GM10248 (cell line): ENCODE data around the gene ARL11.
A peak's percentile ranks its signal among the peaks of the same experiment; 100 is the strongest.

Source experiments
- CTCF ChIA-PET: fragments of 300-600 bp; sonication (Branson Sonifier 250); formaldehyde crosslinking; extraction: SDS; loops from one replicate; lab custom pipeline; 2021; ENCODE audit warnings: antibody characterized with exemption; lab: Yijun Ruan, JAX
- POLR2A ChIA-PET: fragments of 350-650 bp; sonication (Branson Sonifier 250); formaldehyde crosslinking; extraction: SDS; loops from one replicate; lab custom pipeline; 2020; ENCODE audit warnings: antibody characterized with exemption; lab: Yijun Ruan, JAX
- DNase-seq: peaks from one replicate; pipeline ENCODE4 v3.0.0; 2012; ENCODE audit errors: extremely low spot score
- TF ChIP-seq, protein P1 (sequence below): IDR thresholded peaks from 2 replicates; pipeline ENCODE4 v1.5.1; 2012; ENCODE audit warnings: mild to moderate bottlenecking, low read depth; ENCODE audit errors: extremely low read depth, missing control alignments, control extremely low read depth

The ARL11 gene

DNA sequence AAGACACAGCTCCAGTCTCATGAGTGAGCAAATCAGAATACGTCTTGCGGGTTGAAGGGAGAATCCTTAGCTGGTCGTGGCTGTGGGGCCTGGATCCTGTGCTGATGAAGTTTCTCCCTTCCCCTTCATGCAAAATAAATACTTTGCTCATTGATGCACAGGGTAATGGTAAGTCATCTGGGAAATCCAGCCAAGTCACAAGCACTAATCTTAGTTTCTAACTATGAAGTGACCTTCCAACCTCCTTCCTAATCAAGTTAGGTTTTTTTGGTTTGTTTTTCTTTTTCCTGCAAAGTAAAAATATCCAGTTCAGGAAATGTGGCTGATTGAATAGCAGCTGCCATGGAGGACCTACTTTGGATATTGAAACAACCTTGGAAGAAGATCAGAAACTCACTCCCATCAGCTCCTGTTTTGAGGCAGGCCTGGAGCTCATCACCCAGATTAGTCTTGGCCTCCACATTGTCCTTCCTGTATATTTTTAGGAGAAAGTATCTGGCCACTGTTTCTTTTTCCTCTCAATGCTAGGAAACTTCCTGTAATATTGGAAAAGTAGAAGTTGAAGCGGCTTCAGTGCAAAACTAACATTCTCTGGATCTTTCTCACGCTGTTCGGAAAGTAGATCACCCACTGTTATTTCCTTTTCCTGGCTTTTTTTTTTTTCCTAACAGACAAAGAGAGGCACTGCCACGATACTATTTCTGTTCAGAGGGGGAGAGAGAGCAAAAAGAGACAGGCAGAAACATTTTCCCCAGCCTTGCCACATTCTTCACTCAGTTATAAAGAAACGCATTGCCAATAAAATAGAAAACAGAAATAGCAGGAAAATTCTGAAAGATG is 12.3 kb upstream of the ARL11 start:
- TF ChIP-seq, protein P1, sequence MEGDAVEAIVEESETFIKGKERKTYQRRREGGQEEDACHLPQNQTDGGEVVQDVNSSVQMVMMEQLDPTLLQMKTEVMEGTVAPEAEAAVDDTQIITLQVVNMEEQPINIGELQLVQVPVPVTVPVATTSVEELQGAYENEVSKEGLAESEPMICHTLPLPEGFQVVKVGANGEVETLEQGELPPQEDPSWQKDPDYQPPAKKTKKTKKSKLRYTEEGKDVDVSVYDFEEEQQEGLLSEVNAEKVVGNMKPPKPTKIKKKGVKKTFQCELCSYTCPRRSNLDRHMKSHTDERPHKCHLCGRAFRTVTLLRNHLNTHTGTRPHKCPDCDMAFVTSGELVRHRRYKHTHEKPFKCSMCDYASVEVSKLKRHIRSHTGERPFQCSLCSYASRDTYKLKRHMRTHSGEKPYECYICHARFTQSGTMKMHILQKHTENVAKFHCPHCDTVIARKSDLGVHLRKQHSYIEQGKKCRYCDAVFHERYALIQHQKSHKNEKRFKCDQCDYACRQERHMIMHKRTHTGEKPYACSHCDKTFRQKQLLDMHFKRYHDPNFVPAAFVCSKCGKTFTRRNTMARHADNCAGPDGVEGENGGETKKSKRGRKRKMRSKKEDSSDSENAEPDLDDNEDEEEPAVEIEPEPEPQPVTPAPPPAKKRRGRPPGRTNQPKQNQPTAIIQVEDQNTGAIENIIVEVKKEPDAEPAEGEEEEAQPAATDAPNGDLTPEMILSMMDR: no peak
- ChIA-PET POLR2A (no interaction called here), CTCF (interaction anchor here (1.0 to 2.0 kb wide), 3 partner anchors 9 to 310 kb away, joined by 3 to 6 read pairs (median 5); no protein-coding TSS in a partner anchor)
- no peak for DNase-seq

DNA sequence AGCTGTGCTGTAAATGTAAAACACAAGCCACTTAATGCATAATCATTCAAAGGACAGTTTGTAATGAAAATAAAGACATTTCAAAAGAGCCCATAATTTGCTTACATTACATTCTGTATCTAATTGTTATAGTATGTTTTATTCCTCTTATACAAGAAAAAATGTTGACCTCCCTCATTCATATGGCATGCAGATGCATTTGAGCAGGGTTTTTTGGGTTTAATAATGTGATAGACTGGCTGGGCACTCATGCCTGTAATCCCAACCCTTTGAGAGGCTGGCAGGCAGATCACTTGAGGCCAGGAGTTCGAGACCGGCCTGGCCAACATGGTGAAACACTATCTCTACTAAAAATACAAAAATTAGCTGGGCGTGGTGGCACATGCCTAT is 11.6 kb upstream of the ARL11 start:
- CTCF ChIA-PET: interaction anchor here (1.0 to 2.0 kb wide), 4 partner anchors 9 to 311 kb away, joined by 3 to 6 read pairs (median 5); no protein-coding TSS in a partner anchor
- TF ChIP-seq, protein P1: no peak
- POLR2A ChIA-PET: no interaction called here
- DNase-seq: no peak

DNA sequence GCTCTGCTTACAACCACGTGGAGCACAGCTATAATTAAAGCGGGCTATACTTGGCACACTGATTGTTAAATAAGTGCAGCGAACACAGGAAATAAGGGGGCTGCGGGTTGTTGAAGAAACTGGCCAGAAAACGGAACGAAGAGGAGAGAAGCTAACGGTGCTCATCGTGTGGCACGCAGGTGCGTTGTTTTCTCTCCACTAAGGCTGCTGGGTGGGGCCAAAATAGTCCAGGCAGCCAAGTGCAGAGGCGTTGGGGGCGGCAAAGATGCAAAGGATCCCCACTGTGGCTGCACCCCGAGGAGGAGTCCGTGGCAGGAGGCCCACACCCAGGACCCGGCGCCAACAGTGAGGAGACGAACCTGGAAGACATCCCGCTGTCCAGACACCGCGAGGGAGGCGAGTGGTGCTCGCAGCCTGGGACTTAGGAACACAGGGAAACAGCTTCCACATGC is 8.1 kb upstream of the ARL11 start:
- peak; percentile 73 for DNase-seq

DNA sequence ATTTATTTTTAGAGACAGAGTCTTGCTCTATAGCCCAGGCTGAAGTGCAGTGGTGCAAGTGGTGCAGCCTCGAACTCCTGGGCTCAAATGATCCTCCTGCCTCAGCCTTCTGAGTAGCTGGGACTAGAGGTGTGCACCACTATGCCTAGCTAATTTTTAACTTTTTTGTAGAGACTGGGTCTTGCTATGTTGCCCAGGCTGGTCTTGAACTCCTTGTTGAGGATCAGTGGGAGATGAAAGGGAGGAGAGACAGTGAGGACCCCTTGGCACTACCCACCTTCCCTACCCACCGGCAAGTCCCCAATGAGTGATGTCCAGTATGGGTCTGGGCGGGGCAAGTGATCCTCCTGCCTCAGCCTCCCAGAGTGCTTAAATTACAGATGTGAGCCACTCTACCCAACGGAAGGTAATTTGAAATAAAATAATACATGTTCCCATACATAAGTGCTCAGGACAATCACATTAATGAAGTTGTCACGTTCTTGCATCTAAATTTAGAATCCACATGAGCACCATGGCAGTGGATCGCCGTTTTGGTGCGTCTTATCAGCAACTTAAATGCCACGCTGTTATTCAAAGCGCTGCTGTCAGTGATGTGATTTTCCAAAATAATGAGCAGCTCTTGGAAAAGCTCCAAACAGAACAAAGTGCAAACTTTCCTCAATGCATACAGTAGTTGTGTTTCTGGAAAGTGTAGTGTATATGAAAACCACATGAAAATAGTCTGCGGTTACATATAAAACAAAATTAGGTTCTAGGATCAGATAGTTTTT is 5.9 kb upstream of the ARL11 start:
- POLR2A ChIA-PET: no interaction called here
- CTCF ChIA-PET: interaction anchor here (1.0 kb wide), 1 partner anchor 9 kb away, joined by 4 read pairs; no protein-coding TSS in a partner anchor
- TF ChIP-seq, protein P1: no peak
- no peak for DNase-seq

More for the DNA sequence above, 8.1 kb upstream of the ARL11 start:
- TF ChIP-seq, protein P1: no peak
- CTCF ChIA-PET: interaction anchor here (1.6 to 2.0 kb wide), 2 partner anchors 12 to 13 kb away, joined by 10 to 11 read pairs; no protein-coding TSS in a partner anchor
- POLR2A ChIA-PET: no interaction called here

DNA sequence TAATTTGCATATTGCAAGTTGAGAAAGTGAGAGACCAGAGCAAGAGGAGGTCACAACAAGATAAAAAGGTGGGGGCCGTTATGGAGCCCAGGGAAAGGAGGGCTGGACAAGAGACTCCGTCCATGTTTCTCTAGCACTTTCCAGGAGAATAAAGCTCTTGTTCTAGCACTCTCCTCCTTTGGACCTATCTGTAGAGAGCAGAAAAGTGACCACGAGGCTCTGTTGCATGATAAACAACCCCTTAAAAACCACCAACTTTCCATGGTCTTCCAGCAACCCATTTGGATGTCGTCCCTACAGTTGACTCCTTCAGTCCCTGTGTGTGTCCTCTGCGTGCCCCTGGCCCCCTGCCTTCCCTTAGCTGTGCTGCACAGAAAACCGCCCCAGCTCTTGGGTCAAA is 4.1 kb upstream of the ARL11 start:
- TF ChIP-seq, protein P1: no peak
- ChIA-PET POLR2A (no interaction called here), CTCF (interaction anchor here (1.3 kb wide), 1 partner anchor 11 kb away, joined by 4 read pairs; no protein-coding TSS in a partner anchor)
- DNase-seq: no peak
